Measurements from ENCODE around the gene FOXJ3.

The FOXJ3 gene

DNA sequence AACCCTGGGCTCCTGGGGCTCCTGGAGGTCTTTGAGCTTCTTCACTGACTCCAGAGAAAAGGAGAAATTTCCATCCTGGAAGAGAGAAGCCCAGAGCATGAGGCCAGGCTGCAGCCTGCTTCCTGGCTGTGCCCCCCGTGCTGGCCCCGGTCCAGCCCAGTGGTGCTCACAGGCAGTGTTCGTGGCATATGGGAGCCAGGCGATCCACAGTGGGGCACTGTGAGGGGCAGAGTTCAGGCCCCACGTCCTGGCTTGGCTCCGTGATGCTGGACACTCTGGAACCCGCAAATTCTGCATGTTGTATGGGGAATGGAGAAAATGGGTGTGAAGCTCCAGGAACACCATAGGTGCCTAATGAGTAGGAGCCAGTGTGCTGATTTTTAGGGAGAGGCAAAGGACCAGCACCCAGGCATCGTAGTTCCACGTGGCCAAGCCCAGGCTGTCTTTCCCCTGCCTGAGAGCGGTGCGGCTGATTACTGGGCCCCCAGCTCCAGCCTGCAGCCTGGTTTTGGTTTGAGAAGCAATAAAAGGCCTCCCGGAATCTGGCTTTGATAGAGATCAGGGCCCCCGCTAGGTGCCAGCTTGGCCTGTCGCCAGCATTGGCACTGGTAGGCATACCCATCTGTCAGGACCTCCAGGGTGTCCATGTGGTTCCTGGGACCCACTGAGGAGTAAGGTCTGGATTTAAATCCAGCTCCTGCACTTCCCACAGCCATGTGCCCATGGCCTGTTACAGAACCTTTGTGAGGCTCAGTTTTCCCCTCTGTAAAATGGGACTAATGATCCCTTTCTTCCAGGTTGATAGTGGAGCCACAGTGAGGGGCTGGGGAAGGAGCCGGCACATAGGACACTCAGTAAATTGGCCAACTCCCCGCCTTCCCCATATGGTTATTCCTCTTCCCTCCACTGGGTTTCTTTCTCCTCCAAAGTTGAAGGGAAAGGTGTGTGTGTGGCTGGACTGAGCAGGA, 171.2 kb downstream of the FOXJ3 start:
- TF ChIP-seq, protein P1, sequence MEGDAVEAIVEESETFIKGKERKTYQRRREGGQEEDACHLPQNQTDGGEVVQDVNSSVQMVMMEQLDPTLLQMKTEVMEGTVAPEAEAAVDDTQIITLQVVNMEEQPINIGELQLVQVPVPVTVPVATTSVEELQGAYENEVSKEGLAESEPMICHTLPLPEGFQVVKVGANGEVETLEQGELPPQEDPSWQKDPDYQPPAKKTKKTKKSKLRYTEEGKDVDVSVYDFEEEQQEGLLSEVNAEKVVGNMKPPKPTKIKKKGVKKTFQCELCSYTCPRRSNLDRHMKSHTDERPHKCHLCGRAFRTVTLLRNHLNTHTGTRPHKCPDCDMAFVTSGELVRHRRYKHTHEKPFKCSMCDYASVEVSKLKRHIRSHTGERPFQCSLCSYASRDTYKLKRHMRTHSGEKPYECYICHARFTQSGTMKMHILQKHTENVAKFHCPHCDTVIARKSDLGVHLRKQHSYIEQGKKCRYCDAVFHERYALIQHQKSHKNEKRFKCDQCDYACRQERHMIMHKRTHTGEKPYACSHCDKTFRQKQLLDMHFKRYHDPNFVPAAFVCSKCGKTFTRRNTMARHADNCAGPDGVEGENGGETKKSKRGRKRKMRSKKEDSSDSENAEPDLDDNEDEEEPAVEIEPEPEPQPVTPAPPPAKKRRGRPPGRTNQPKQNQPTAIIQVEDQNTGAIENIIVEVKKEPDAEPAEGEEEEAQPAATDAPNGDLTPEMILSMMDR (IDR thresholded peaks at IDR 0.05; ENCODE audit: control insufficient read depth, extremely low read depth, insufficient read depth): no peak
- no peak overlapping the region for H3K4me3 ChIP-seq (ENCODE audit: low read depth, low read length)
- DNase-seq (ENCODE audit: low read depth): no peak

DNA sequence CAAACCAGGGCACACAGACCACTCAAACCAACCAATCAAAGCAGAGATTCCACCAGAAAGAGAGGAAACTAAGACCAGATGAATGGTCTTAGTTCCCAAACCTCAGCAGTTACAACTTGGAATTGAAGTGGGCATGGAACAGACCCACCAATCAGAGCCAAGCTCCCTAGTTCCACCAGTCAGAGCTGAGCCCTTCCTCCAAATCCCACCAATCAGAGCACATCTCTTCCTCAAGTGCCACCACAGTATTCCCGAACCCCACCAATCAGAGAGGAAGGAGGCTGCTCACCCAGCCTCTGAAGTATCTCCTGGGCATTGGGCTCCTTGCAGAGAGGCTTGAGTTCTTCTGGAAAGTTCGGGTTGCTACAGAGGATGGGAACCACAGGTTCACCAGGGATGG, 171.9 kb downstream of the FOXJ3 start:
- no peak overlapping the region for H3K4me3 ChIP-seq (ENCODE audit: low read depth, low read length)
- DNase-seq (ENCODE audit: low read depth): no peak
- TF ChIP-seq, protein P1 (IDR thresholded peaks at IDR 0.05; ENCODE audit: control insufficient read depth, extremely low read depth, insufficient read depth): no peak

DNA sequence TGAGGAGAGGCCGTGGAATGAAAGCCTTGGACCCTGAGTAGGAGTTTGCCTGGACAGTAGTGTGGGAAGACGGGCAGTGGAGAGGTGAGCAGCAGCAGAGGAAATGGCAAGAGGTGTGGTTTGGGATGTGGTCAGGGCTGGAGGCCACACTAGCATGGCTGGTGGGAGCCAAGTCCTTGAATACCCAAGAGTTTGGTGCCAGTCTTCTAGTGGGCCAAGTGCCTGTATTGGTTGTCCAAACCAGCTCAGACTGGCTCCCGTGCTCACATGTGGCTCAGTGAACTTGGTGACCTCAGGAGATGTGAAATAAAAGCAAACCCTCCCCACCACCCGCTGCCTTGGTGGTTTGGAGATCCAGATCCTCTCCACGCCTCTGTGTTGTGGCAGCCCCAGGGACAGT, 172.9 kb downstream of the FOXJ3 start:
- no peak overlapping the region for H3K4me3 ChIP-seq (ENCODE audit: low read depth, low read length)
- no peak for DNase-seq (ENCODE audit: low read depth)
- TF ChIP-seq, protein P1 (IDR thresholded peaks at IDR 0.05; ENCODE audit: control insufficient read depth, extremely low read depth, insufficient read depth): no peak

DNA sequence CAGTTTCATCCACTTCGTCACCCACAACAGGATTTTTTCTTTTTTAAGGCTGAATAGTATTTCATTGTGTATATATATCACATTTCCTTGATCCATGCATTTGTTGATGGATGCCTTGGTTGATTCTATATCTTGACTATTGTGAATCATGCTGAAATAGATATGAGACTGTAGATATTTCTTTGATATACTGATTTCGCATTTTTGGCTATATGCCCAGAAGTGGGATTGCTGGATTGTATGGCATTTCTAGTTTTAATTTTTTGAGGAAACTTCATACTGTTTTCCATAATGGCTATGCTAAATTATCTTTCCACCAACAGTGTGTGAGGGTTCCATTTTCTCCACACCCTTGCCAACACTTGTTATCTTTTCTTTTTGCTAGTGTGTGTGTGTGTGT, 176.8 kb downstream of the FOXJ3 start:
- DNase-seq (ENCODE audit: low read depth): no peak
- TF ChIP-seq, protein P1 (IDR thresholded peaks at IDR 0.05; ENCODE audit: control insufficient read depth, extremely low read depth, insufficient read depth): no peak
- no peak overlapping the region for H3K4me3 ChIP-seq (ENCODE audit: low read depth, low read length)

DNA sequence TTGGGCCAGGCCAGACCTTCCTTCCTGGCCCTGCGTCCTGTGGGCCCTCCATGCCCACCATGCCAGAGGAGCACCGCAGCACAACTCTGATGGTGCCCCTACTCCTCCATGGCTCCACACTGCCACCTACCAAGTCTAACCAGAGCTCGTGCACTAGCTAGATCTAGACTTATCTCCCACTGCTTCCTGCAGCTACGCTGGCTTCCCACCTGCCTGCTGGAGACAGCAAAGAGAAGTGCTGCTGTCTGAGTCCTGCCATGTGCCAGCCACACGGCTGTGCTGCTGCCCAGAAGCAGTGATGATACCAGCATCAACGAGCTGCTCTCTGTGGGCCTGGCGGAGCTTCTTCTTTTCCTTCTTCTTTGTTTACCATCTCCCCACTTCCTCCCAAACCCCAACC, 177.4 kb downstream of the FOXJ3 start:
- TF ChIP-seq, protein P1 (IDR thresholded peaks at IDR 0.05; ENCODE audit: control insufficient read depth, extremely low read depth, insufficient read depth): no peak
- DNase-seq (ENCODE audit: low read depth): no peak
- H3K4me3 ChIP-seq (ENCODE audit: low read depth, low read length): no peak overlapping the region

DNA sequence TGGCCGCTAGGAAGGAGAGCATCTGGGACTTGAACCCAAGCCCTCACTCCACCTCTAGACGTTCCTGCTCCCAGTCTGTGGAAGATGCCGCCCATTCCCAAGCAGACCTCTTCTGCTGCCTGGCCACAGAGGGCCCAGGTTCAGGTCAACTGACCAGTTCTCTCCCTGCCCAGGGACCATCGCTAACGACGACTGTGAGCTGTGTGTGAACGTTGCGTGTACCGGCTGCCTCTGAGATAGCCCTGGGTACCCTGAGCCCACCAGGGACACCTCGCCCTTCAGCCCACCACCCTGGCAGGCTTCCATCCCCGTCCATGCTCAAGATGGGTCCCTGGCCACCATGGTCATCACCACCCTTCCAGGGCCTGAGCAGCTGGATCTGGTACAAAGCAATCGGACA, 179.7 kb downstream of the FOXJ3 start:
- no peak overlapping the region for H3K4me3 ChIP-seq (ENCODE audit: low read depth, low read length)
- DNase-seq (ENCODE audit: low read depth): no peak
- TF ChIP-seq, protein P1 (IDR thresholded peaks at IDR 0.05; ENCODE audit: control insufficient read depth, extremely low read depth, insufficient read depth): no peak
